ENCODE data around the gene KRTAP10-9. TPM values are rescaled to one million over a fixed set of nuclear protein-coding genes. Genes with fewer than 3 reads are reported as not detected.

KRTAP10-9 gene
- polyA plus RNA-seq (not detected in 3 replicates), polyA minus RNA-seq (not detected in 3 replicates)
- polyA plus RNA-seq (2011; ENCODE audit: low read depth): not detected
- polyA plus RNA-seq (2011; cell fraction: cytosol; rRNA removed): not detected in 2 replicates
- polyA plus RNA-seq (2011; cell fraction: nucleus; rRNA removed): not detected in 2 replicates
- polyA plus RNA-seq (2012; ENCODE audit: low replicate concordance): not detected in 2 replicates
- not detected for polyA minus RNA-seq (2011; cell fraction: cytosol; rRNA and poly(A)+ RNA removed)
- not detected in 2 replicates for polyA minus RNA-seq (2011; cell fraction: nucleus; rRNA and poly(A)+ RNA removed)

GRCh38 chr21:44626673-44627143, at the start of gene KRTAP10-9:
TSS of gene KRTAP10-9 (plus strand) at chr21:44627093. CDS start at chr21:44627172, 79 bp downstream.
- Histone ChIP-seq H4K20me1 (ENCODE audit: control insufficient read depth, extremely low read depth, insufficient read depth, low read length) (no peaks in the 10 kb centered on the region), H3K79me2 (ENCODE audit: control insufficient read depth, insufficient read depth, low read length) (no peaks in the 10 kb centered on the region), H3K27me3 (ENCODE audit: control insufficient read depth, extremely low read depth, insufficient read depth, low read length) (no peaks in the 10 kb centered on the region), H3K4me1 (ENCODE audit: control insufficient read depth, extremely low read depth, insufficient read depth, low read length) (no peaks in the 10 kb centered on the region), H3K9ac (ENCODE audit: control insufficient read depth, extremely low read depth, insufficient read depth, low read length) (no peak within 1 kb of the TSS), H3K4me3 (ENCODE audit: control insufficient read depth in 2 of 3, extremely low read depth in 1 of 3, insufficient read depth in 2 of 3, low read depth in 1 of 3, low read length in 3 of 3) (no peak within 1 kb of the TSS), H3K9me1 (ENCODE audit: control insufficient read depth, extremely low read depth, insufficient read depth, low read length) (no peaks in the 10 kb centered on the region), H3K4me2 (ENCODE audit: control insufficient read depth, extremely low read depth, insufficient read depth, low read depth, low read length) (no peak within 1 kb of the TSS), H3K27ac (ENCODE audit: control insufficient read depth, insufficient read depth, low read length) (no peak within 1 kb of the TSS), H2AFZ (ENCODE audit: control insufficient read depth, low read length) (no peak within 1 kb of the TSS), H3K9me3 (ENCODE audit: control insufficient read depth, low read depth, low read length) (peaks cover 14% of the 10 kb centered on the region), H3K36me3 (ENCODE audit: control insufficient read depth in 2 of 2, extremely low read depth in 1 of 2, insufficient read depth in 2 of 2, low read length in 2 of 2) (no peaks in the 10 kb centered on the region)
- dilution Hi-C loops (cut with MboI; ENCODE audit: extremely low pct_ligation_motif_present, low sequenced_read_pairs): no loop called here
- FAIRE-seq: no peak
- no peak for DNase-seq (ENCODE audit: low read depth, low spot score)
- TF ChIP-seq CTCF (optimal IDR thresholded peaks at IDR 0.05 in 1 of 3, IDR thresholded peaks at IDR 0.05 in 1 of 3, conservative IDR thresholded peaks at IDR 0.05 in 1 of 3; ENCODE audit: extremely low read depth in 1 of 3, insufficient read depth in 2 of 3, low read length in 3 of 3): no peak
- TF ChIP-seq EZH2 (IDR thresholded peaks at IDR 0.05; ENCODE audit: low read length): no peak

- FAIRE-seq (no peak), DNase-seq (ENCODE audit: low read depth, low spot score) (no peak)
- Histone ChIP-seq H3K9me3 (ENCODE audit: control insufficient read depth, low read depth, low read length) (peaks cover 11% of the 10 kb centered on the region), H3K27me3 (ENCODE audit: control insufficient read depth, extremely low read depth, insufficient read depth, low read length) (no peaks in the 10 kb centered on the region), H3K4me1 (ENCODE audit: control insufficient read depth, extremely low read depth, insufficient read depth, low read length) (no peaks in the 10 kb centered on the region), H3K79me2 (ENCODE audit: control insufficient read depth, insufficient read depth, low read length) (no peaks in the 10 kb centered on the region), H2AFZ (ENCODE audit: control insufficient read depth, low read length) (no peak overlapping the region), H3K9me1 (ENCODE audit: control insufficient read depth, extremely low read depth, insufficient read depth, low read length) (no peaks in the 10 kb centered on the region), H3K4me2 (ENCODE audit: control insufficient read depth, extremely low read depth, insufficient read depth, low read depth, low read length) (no peak overlapping the region), H3K9ac (ENCODE audit: control insufficient read depth, extremely low read depth, insufficient read depth, low read length) (no peak overlapping the region), H3K4me3 (ENCODE audit: control insufficient read depth in 2 of 3, extremely low read depth in 1 of 3, insufficient read depth in 2 of 3, low read depth in 1 of 3, low read length in 3 of 3) (no peak overlapping the region), H3K36me3 (ENCODE audit: control insufficient read depth in 2 of 2, extremely low read depth in 1 of 2, insufficient read depth in 2 of 2, low read length in 2 of 2) (no peaks in the 10 kb centered on the region), H4K20me1 (ENCODE audit: control insufficient read depth, extremely low read depth, insufficient read depth, low read length) (no peaks in the 10 kb centered on the region), H3K27ac (ENCODE audit: control insufficient read depth, insufficient read depth, low read length) (no peak overlapping the region)
- no peak for TF ChIP-seq CTCF (optimal IDR thresholded peaks at IDR 0.05 in 1 of 3, IDR thresholded peaks at IDR 0.05 in 1 of 3, conservative IDR thresholded peaks at IDR 0.05 in 1 of 3; ENCODE audit: extremely low read depth in 1 of 3, insufficient read depth in 2 of 3, low read length in 3 of 3)
- no peak for TF ChIP-seq EZH2 (IDR thresholded peaks at IDR 0.05; ENCODE audit: low read length)
- dilution Hi-C loops (cut with MboI; ENCODE audit: extremely low pct_ligation_motif_present, low sequenced_read_pairs): no loop called here
Measured at GRCh38 chr21:44578371-44579055, 48.4 kb upstream of the KRTAP10-9 start.
